ENCODE data around the gene CHD2.
"Not testable (repeated sequence)": the region's sequence is repeated elsewhere in the genome, so short reads cannot be mapped to it uniquely, and the experiment has no call there.

Gene CHD2

DNA sequence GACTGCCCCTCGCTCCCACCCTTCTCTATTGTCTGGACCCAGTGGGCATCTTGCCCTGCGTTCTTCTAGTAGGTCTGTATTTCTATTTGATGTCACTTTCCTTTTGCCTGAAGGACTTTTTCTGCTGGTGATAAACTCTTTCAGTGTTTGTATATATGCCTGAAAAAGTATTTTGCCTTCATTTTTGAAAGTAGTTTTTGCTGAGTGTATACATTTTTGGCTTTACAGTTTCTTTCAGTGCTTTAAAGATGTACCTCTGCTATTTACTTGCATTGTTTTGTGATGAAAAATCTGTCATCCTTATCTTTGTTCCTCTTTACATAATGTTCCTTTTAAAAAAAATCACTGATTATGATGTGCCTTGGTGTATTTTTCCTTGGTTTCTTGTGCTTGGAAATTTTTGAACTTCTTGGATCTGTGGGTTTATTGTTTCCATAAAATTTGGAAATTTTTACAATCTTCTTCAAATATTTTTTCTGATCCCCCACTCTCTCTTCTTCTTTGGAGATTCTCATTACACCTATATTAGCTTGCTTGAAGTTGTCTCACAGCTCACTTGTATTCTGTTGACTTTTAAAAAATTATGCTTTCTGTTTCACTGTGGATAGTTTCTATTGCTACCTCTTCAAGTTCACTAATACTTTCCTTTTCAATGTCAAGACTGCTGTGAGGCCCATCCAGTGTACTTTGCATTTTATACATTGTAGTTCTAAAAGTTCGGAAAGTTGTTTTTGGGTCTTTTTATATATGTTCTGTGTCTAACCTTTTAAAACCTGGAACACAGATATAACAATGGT is 121.0 kb downstream of the CHD2 start:
- DNase-seq (ENCODE audit: low read depth), result no peak

DNA sequence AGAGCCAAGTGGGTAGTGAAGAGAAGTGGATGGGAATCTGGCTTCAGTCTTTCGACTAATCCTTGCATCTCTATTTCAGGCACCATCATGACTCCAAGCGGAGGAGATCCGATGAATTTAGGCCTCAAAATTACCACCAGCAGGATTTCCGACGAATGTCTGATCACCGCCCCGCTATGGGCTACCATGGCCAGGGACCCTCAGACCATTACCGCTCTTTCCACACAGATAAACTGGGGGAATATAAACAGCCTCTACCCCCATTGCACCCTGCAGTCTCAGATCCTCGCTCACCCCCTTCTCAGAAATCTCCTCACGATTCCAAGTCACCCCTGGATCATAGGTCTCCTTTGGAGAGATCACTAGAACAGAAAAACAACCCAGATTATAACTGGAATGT is 124.2 kb downstream of the CHD2 start:
- no peak for DNase-seq (ENCODE audit: low read depth)

DNA sequence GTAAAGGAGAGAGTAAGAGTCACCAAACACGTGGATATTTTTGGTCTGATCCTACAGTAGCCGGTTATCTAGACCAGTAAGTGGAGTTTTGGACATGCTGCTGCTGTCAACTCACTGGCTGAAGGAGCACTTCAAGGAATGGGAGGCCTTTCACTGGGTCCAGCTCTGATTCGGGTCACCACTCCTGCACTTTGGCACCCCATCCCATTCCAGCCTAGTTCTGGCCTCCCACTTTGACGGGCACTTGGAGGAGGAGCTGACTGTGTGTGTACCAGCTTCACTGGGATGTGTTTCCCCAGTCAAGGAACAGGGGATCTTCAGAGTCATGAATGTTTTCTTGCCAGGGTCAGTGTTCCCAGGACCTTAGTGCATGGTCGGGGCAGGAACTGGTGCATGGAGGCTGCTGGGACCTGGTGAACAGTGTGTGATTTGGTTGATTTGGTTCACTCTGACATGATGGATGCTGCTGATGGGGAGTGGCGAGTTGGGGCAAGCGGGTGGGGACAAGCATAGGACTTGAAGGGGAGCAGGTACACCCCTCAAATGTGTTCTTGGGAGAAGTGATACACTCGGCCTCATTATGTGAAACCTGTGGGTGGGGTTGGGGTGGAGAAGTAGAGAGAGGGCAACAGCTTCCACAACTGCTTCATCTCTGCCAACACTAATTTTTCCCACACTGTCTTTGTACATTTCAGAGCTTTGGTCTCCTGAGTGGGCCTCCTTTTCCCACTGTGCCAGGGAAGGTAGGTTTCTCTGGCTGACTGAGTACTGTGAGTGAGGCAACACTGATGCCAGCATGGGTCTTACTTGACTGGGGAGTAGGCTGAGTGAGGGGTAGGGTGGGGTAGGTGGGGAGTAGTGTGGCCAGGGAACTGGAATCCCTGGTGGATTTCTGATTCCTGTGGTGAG is 124.8 kb downstream of the CHD2 start:
- DNase-seq (ENCODE audit: low read depth), result no peak

DNA sequence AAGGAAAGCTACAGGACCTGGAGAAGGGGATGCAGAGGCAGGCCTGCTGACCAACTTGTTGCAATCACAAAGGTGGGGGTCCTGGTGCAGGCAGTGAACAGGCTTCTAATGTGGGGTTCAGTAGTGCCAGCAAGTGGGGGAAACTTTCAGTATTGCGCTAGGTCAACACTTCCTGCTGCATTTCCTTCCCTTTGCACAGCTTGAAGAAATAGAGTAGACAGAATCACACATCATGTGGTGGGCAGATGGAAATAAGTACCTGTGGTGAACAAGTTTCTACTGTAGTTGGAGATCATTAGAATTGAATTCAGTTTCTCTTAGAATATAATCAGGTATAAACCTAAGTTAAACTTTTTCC is 125.5 kb downstream of the CHD2 start:
- DNase-seq (ENCODE audit: low read depth), result no peak

DNA sequence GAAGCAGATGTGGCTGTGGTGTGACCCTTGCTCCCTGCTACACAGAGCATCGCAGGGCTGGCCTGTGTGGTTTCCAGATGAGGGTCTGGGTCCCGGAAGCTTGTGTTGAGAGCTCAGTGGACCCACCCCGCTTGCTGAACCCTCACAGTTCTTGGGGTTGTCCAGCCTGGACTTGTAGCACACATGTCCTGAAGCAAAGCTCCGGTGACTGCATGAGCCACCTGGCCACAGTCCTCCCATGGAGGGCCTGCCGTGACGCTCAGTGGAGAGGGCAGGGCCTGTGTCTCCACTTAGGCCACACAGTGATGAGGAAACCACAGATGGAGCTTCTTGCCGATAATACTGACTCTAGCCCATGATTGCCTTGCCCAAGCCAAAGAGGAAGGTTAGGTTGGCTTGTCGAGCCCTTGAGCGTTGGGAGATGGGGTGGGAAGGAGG is 126.3 kb downstream of the CHD2 start:
- no peak for DNase-seq (ENCODE audit: low read depth)

DNA sequence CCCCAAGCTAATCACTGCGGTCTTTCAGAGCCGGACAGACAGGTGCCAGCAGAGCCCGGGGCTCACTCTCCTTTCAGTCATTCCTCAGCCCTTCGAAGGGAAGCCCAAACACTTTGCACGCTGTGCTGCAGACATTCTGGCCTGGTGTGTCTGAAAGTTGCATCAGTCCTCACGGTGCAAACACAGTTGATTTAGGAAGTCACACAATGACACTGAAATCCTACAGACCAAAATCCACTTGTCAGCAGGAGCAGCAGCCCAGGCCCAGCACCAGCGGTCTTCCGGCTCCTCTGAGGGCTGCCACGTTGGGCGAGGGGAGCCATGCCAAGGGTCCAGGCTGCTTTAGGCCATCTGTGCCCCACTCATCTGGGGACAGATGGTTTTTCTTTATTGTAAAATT is 127.3 kb downstream of the CHD2 start:
- DNase-seq (ENCODE audit: low read depth), result no peak

DNA sequence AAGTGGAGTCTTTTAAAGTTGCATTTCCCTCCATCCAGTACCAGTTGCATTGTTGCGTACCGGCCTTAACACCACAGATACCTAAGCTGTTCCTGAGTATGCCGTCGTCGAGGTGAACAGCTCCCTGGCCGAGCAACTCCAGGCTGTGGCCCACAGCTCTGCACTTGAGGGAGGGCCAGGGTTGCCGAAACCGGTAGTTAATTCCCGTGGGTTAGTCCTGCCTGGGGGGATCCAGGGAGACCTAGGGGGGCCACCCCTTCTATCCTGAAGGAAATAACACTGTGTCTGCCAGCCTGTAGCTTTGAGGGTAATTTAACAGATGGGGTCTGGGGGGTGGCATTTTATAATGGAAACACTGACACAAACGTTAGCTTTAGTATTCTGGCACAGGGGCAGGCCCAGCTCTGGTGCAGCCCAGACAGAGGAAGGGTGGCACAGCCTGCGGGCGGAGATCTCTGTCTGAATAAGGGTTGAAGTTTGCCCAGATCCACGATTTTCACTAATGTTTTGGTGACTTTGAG is 128.0 kb downstream of the CHD2 start:
- DNase-seq (ENCODE audit: low read depth), result no peak

DNA sequence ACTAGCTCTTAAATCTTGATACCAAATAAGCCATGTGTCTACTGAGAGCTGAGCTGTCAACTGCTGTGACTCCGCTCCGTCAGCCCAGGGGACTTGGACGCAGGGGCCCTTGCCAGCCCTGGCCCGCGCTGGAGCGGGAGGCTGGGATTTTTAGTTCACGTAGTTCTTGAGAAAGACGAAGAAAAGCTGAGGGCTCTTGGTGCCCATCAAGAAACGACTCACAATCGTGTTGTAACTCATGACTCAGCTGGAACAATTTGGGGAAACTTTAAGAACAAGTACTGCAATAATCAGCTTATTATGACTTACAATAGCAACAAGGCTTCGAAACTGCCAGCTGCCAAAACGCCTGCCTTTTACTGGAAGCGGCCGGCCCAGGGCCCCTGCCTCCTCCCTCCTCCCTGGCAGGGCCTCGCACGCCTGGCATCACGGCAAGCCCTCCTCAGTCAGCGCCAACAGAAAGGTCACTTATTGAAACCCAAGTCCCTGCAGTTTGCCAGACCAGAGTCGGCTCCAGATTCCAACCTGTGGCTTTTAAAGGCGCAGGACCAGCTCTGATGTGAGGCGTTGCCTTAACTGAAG is 128.6 kb downstream of the CHD2 start:
- peak; percentile 77 for DNase-seq (ENCODE audit: low read depth)

DNA sequence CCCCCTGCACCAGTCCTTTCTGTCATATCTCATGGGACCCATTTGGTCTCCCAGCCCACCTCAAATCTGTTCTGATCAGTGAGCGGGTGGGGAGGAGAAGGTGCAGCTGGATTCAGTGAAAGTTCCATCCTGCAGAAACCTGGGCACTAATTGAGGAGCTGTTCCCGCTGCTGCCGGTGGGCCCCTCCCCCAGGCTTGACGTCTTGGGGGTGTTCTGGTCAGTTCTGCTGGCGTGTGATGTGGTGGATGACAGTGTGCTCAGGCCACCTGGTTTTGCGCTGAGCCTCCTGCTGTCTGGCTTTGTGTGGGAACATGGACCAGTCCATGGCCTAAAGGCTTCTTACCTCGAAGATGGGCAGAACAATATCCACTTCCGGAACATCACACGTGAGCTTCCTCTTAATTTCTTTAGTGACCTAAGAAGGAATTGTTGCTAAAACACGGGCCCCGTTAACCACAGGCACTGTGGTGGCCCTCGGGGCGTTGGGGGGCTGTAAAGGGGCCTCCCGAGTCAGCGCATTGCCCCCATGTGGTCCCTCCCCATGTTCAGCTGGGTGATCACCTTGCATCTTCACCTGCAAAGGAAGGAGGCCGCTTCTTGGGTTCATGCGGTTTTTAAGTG is 129.2 kb downstream of the CHD2 start:
- DNase-seq (ENCODE audit: low read depth), result no peak

DNA sequence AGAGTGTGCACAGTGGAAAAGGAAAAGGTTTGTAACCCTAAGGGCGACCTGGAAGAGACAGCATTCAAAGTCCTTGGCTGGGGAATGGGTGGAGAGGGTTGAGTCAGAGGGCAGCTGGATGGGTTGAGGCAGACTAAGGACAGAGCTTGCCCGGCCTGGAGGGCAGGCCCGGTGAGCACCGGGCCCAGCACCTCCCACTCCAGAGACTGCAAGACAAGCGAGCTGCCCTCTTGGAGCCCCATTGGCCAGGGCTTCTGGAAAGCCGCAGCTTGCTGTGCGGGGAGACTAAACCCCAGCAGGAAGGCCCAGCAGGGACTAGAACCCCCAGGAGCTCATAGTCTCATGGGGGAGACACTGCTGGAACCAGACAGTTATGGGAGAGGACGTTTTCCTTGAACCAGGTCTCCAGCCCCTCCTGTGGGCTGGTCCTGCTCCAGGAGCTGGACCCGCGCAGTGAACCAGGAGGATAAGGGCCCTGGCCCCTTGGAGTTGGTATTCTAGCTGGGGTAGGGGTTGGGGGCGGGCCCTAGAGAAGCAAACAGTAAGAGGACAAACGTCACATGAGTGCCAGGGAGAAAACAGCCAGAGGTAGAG is 129.8 kb downstream of the CHD2 start:
- DNase-seq (ENCODE audit: low read depth), result peak; percentile 42

DNA sequence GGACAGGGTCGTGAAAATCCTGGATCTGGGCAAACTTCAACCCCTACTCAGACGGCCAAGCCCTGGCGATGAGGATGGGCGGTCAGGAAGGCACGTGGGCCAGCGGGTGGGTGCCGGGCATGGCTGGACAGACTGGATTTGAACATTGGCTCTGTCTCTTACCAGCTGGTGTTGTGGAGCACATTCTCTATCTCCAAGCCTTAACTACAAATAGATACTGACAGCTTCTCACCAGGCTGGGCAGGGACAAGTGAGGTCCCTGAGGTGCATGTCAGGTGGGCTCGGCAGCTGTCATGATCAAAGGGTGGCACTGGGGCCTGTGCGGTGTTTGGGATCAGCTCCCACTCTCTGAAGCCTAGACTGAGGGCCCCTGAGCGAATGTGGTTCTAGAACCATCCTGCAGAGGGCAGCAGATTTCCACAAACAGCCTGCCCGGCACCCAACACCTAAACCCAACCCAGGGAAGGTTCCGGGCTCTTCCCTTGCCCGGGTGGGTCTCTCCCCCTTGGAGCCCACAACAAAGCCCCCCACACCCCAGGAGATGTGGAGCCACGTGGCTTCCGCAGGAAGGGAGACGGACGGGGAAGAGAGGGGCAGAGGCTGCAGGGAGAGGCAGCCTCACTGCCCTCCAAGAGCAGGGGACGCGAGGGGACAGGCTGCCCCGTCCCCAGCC is 130.4 kb downstream of the CHD2 start:
- peak; percentile 69 for DNase-seq (ENCODE audit: low read depth)

DNA sequence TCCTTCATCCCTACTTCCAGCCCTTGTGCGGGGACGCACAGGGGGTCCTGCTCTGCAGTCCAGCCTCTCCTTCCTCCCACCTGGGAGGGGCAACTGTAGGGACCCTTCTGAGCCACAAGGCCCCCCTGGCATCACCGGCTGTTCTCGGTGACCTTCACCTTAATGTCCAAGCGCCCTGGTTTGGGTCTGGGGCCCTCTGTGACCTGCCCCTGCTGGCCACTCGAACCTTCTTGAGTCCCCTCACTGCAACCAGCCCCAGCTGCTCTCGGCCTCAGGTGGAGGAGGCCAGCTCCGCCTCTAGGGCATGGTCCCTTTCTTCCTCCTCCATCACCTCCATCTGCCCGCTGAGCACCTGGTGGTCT is 131.0 kb downstream of the CHD2 start:
- no peak for DNase-seq (ENCODE audit: low read depth)

DNA sequence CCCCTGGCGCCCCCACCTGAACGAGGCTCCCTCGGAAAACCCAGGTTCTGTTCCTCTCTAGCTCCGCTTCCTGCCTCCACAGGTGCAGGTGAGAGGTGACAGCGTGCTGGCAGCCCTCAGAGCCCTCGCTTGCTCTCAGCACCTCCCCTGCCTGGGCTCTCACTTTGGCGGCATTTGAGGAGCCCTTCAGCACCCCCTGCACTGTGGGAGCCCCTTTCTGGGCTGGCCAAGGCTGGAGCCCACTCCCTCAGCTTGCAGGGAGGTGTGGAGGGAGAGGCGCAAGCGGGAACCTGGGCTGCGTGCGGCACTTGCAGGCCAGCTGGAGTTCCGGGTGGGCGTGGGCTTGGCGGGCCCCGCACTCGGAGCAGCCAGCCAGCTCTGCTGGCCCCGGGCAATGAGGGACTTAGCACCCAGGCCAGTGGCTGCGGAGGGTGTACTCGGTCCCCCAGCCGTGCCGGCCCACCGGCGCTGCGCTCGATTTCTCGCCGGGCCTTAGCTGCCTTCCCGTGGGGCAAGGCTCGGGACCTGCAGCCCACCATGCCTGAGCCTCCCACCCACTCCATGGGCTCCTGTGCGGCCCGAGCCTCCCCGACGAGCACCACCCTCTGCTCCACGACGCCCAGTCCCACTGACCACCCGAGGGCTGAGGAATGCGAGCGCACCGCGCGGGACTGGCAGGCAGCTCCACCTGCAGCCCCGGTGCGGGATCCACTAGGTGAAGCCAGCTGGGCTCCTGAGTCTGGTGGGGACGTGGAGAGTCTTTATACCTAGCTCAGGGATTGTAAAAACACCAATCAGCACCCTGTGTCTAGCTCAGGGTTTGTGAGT is 131.6 kb downstream of the CHD2 start:
- DNase-seq (ENCODE audit: low read depth), result not testable (repeated sequence)

DNA sequence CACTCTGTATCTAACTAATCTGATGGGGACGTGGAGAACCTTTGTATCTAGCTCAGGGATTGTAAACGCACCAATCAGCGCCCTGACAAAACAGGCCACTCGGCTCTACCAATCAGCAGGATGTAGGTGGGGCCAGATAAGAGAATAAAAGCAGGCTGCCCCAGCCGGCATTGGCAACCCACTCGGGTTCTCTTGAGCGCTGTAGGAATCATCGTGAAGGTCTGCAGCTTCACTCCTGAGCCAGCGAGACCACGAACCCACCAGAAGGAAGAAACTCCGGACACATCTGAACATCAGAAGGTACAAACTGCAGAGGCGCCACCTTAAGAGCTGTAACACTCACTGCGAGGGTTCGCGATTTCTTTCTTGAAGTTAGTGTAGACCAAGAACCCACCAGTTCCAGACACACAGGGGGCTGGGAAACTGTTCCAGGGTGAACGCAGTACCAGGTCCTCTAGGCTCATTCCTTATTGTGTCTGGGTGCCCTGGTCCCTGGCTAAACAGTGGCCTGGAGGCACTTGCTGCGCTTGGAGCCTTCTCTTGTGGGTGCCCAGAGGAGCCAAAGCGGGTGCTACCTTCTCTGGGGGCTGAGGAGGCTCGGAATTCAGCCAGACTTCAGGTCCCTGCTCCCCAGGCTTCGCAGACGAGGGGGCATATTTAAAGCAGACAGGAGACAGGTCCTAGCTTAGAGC is 132.5 kb downstream of the CHD2 start:
- not testable (repeated sequence) for DNase-seq (ENCODE audit: low read depth)

DNA sequence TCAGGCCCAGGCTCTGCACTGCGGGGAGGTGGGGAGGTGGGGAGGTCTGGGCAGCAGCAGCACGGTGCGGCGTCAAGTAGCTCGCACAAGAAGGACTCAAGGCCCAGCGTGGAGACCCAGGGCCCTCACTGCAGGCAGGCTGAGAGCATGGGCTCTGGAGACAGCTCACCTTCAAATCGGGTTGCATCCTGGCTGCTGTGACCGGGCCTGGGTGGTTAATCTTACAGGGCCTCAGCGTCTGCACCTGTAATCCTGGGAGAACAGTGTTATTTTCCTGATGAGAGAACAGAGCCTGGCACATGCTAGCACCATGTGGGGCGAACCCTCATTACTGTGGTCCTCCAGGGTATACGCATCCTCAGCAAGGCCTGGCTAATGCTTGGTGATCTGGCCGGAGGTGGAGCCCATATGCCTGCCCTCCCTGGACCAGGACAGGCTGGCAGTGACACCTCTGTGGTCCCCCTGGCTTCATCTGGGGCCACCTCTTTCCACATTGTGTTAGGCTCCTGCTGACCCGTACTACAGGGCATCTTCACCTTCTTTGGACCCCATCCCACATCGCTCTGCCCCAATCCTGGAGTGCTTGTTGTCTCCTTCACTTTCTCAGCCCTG is 133.4 kb downstream of the CHD2 start:
- no peak for DNase-seq (ENCODE audit: low read depth)

DNA sequence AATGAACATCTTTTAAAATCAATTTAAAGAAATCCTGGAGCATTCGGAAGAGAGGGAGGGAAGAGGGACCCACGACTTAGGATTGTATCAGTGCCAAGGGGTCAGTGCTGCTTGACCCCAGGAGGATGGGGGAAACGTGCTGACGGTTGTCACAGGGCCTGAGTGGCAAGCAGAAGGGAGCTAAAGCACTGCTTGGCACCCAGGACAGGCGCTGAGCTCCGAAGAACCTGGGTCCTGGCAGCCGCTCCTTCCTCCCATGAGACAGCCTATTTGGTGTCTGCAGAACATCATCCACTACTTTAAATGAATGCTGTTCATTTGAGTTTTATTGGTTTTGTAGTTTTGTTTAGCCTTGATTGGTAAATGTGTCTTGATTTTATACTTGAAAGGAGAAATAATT is 134.4 kb downstream of the CHD2 start:
- DNase-seq (ENCODE audit: low read depth), result no peak

DNA sequence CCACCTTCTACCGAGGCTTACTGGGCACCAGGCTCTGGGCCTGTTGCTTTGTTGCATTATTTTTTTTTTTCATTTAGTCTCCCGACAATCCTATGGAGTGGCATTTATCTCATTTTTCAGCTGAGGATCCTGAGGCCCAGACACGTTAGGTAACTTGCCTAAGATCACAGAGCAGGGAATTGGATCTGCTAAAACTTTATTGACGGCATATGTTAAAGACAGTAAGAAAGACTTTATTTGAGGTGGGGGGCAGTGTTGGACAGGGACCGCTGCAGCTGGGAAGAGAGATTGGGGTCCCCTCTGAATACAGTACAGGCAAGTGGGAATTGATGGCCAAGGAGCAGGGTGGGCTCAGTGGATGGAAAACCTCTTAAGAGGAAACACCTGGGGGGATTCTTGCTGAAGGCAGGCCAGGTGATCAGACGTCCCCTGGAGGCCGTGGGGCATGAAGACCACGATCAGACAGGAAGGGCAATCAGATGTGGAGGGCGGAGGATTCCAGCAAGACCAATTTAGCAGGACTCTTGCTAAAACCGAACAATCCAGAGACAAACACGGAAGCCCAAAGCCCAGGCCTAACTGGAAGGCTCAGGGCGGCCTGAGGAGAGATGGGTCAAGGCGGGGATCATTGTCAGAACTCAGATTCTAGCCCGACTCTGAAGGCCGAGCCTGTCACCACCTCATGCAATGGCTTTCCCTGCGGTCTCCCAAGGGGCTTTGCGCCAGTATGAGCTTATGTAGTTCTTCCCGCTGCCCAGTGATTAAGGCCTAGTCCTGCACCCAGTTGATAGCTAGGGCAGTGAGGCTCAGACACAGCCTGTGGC is 135.2 kb downstream of the CHD2 start:
- no peak for DNase-seq (ENCODE audit: low read depth)

All from EH (cell line).